Left hindlimb (tissue), 1 donor: ENCODE data around the gene HBG2.

ENCODE experiments used
- DNase-seq: peaks from one replicate; pipeline ENCODE4 v3.0.0-alpha.2; 2018

Gene HBG2

DNA sequence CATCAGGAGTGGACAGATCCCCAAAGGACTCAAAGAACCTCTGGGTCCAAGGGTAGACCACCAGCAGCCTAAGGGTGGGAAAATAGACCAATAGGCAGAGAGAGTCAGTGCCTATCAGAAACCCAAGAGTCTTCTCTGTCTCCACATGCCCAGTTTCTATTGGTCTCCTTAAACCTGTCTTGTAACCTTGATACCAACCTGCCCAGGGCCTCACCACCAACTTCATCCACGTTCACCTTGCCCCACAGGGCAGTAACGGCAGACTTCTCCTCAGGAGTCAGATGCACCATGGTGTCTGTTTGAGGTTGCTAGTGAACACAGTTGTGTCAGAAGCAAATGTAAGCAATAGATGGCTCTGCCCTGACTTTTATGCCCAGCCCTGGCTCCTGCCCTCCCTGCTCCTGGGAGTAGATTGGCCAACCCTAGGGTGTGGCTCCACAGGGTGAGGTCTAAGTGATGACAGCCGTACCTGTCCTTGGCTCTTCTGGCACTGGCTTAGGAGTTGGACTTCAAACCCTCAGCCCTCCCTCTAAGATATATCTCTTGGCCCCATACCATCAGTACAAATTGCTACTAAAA is 27.8 kb downstream of the HBG2 start, which contains the start of gene HBB:
HBB (minus strand) TSS at position 340 of the 579 bp plus-strand sequence; CDS start at position 290, 50 bp downstream.
- no peak for DNase-seq

DNA sequence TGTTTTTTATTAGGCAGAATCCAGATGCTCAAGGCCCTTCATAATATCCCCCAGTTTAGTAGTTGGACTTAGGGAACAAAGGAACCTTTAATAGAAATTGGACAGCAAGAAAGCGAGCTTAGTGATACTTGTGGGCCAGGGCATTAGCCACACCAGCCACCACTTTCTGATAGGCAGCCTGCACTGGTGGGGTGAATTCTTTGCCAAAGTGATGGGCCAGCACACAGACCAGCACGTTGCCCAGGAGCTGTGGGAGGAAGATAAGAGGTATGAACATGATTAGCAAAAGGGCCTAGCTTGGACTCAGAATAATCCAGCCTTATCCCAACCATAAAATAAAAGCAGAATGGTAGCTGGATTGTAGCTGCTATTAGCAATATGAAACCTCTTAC is 29.1 kb downstream of the HBG2 start:
- DNase-seq = no peak

DNA sequence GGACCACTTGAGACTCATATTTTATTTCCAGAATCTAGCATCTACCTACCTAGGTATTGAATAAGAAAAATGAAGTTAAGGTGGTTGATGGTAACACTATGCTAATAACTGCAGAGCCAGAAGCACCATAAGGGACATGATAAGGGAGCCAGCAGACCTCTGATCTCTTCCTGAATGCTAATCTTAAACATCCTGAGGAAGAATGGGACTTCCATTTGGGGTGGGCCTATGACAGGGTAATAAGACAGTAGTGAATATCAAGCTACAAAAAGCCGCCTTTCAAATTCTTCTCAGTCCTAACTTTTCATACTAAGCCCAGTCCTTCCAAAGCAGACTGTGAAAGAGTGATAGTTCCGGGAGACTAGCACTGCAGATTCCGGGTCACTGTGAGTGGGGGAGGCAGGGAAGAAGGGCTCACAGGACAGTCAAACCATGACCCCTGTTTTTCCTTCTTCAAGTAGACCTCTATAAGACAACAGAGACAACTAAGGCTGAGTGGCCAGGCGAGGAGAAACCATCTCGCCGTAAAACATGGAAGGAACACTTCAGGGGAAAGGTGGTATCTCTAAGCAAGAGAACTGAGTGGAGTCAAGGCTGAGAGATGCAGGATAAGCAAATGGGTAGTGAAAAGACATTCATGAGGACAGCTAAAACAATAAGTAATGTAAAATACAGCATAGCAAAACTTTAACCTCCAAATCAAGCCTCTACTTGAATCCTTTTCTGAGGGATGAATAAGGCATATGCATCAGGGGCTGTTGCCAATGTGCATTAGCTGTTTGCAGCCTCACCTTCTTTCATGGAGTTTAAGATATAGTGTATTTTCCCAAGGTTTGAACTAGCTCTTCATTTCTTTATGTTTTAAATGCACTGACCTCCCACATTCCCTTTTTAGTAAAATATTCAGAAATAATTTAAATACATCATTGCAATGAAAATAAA is 29.8 kb downstream of the HBG2 start:
- no peak for DNase-seq

DNA sequence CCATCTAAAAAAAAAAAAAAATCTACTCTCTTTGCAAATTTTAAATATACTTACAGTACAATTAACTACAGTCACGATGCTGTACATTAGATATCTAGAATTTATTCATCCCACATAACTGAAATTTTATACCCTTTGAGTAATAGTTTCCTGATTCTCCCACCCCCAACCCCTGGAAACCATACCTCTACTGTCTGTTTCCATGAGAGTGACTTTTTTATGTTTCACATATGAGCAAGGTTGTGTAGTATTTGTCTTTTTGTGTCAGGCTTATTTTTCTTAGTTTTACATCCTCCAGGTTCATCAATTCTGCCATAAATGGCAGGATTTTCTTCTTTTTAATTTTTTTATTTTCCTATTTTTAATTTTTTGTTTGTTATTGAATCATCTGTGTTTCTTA is 30.9 kb downstream of the HBG2 start:
- DNase-seq = no peak

DNA sequence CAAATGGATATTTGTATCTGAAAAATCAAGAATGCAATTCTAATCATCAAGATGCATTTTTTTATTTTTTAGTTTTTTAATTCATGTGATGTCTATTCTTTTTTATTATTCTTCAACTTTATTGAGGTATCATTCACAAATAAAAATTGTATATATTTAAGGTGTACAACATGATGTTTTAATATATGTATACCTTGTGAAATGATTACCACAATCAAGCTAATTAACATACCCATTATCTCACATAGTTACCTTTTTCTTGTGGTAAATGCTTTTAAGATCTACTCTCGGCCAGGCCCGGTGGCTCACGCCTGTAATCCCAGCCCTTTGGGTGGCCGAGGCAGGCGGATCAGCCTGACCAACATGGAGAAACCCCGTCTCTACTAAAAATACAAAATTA is 31.4 kb downstream of the HBG2 start:
- no peak for DNase-seq

DNA sequence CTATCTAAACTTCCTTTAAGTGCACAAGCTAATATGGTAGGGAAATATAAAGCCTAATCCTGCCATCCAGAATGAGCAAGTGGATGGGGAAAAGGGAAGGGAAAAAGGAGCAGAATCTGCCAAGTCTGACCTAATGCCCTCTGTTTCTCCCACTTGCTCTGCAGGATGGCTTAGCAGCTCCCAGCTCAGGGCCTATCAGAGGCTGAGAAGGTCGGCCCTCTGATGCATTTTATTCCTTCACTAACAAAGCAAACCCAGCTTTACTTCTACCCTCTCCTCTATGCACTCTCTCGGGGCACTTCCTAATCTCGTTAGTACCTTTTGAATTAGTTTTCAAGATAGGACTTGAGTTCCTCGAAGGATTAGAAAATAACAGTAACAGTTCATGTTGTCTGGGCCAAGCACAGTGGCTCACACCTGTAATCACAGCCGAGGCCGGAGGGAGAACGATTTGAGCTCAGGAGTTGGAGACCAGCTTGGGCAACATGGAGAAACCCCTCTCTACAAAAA is 44.1 kb downstream of the HBG2 start:
- no peak for DNase-seq

DNA sequence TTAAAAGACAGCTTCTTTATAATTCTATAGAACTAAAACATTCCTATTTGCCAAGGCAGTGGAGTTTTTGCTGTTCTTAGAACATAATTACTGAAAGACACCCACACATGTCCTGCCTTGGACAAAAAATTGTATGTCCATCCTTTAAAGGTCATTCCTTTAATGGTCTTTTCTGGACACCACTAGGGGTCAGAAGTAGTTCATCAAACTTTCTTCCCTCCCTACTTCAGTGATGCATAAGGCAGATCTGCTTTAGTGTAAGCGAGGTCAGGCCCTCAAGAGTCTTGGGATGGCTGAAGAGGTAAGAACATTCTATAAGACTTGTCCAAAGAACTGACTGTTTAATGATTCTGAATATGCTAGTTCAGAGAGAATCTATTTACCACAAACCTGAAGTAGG is 49.8 kb downstream of the HBG2 start:
- no peak for DNase-seq

DNA sequence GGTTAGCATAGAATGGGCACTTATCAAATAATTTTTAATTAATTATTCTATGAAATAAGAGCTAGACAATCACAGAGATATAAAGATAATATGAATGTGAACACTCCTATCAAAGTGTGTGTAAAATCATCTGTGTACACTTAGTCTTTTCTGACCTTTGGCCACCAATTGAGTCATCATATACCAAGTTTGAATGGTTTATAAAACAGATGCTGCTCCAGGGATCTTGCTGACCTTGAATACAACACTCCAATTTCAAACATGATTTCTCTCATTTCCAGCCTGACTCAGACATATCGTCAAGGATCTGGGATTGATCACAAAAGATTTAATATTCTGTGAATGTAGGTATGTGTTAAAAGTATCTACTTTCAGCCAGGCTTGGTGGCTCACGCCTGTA is 51.2 kb downstream of the HBG2 start:
- DNase-seq = no peak
